ENCODE data around the gene ZNF575. TPM values are rescaled to one million over a fixed set of nuclear protein-coding genes. Genes with fewer than 3 reads are reported as not detected.
"Not testable (repeated sequence)": the region's sequence is repeated elsewhere in the genome, so short reads cannot be mapped to it uniquely, and the experiment has no call there.

The ZNF575 gene
- total RNA-seq, 1 experiment from 2014 or later, result 6.5 TPM

DNA sequence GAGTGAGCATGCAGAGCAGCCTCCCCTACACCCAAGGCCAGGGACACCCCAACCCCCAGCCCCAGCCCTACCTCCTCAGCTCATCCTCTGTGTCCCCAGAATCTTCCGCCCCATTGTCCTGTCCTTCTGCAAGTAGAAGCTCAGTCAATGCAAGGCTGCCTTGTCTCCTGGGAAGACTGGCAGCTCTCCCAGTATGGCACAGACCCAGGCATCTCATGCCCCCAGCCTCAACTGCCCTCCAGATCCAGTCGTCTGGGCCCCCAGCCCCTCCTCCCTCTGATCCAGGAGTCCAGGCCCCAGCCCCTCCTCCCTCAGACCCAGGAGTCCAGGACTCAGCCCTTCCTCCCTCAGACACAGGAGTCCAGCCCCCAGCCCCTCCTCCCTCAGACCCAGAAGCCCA lies 13.0 kb downstream of the ZNF575 start:
- Histone ChIP-seq H4K20me1 (ENCODE audit: insufficient read depth) (no peaks in the 10 kb centered on the region), H3K36me3 (ENCODE audit: low read depth) (no peaks in the 10 kb centered on the region), H3K9me2 (ENCODE audit: insufficient read depth) (no peaks in the 10 kb centered on the region), H3K4me1 (replicated peaks; ENCODE audit: insufficient read depth) (no peaks in the 10 kb centered on the region), H3F3A (ENCODE audit: insufficient read depth, low read depth) (no peaks in the 10 kb centered on the region), H3K27ac (no peak overlapping the region), H3K4me3 (no peak overlapping the region), H3K79me2 (ENCODE audit: low read depth) (no peaks in the 10 kb centered on the region), H3K4me2 (no peak overlapping the region), H2AFZ (no peak overlapping the region), H3K9me3 (ENCODE audit: insufficient read depth, low read depth) (no peaks in the 10 kb centered on the region), H3K27me3 (ENCODE audit: insufficient read depth, low read depth) (no peaks in the 10 kb centered on the region)
- CTCF ChIA-PET, result no interaction called here
- TF ChIP-seq CTCF (conservative IDR thresholded peaks at IDR 0.05), result no peak
- no peak for TF ChIP-seq EZH2 (IDR thresholded peaks at IDR 0.05; ENCODE audit: low read depth)
- intact Hi-C loops (cut with micrococcal nuclease; ENCODE audit: unreplicated experiment), result no loop called here
- no TSS peak for BruUV-seq (replicated peaks)
- POLR2A ChIA-PET (ENCODE audit: unreplicated experiment), result no interaction called here
- DNase-seq, result no peak

- ChIA-PET CTCF (no interaction called here), POLR2A (ENCODE audit: unreplicated experiment) (no interaction called here)
- intact Hi-C loops (cut with micrococcal nuclease; ENCODE audit: unreplicated experiment), result no loop called here
- Histone ChIP-seq H3K4me1 (replicated peaks; ENCODE audit: insufficient read depth) (no peaks in the 10 kb centered on the region), H3K27me3 (ENCODE audit: insufficient read depth, low read depth) (no peaks in the 10 kb centered on the region), H3K4me2 (no peak overlapping the region), H3K27ac (no peak overlapping the region), H2AFZ (no peak overlapping the region), H3K79me2 (ENCODE audit: low read depth) (no peaks in the 10 kb centered on the region), H3K9me3 (ENCODE audit: insufficient read depth, low read depth) (no peaks in the 10 kb centered on the region), H3K9me2 (ENCODE audit: insufficient read depth) (no peaks in the 10 kb centered on the region), H4K20me1 (ENCODE audit: insufficient read depth) (no peaks in the 10 kb centered on the region), H3K4me3 (no peak overlapping the region), H3K36me3 (ENCODE audit: low read depth) (no peaks in the 10 kb centered on the region), H3F3A (ENCODE audit: insufficient read depth, low read depth) (no peaks in the 10 kb centered on the region)
- TF ChIP-seq EZH2 (IDR thresholded peaks at IDR 0.05; ENCODE audit: low read depth) (no peak), CTCF (conservative IDR thresholded peaks at IDR 0.05) (no peak)
- DNase-seq, result no peak
- no TSS peak for BruUV-seq (replicated peaks)
Observed at GRCh38 chr19:43546581-43546980, 13.6 kb downstream of the ZNF575 start.

DNA sequence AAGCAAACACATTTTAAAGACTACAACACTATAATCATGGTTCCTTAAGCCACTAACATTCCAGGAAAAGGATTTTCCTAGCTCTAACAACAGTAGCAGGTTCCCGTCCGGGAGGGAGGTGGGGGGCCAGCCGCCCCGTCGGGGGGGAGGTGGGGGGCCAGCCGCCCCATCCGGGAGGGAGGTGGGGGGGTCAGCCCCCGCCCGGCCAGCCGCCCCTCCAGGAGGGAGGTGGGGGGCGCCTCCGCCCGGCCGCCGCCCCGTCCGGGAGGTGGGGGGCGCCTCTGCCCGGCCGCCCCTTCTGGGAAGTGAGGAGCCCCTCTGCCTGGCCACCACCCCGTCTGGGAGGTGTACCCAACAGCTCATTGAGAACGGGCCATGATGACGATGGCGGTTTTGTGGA lies 14.9 kb downstream of the ZNF575 start:
- H3K79me2 ChIP-seq (ENCODE audit: low read depth); H4K20me1 ChIP-seq (ENCODE audit: insufficient read depth); H3K4me2 ChIP-seq; H3K27me3 ChIP-seq (ENCODE audit: insufficient read depth, low read depth); H3F3A ChIP-seq (ENCODE audit: insufficient read depth, low read depth); intact Hi-C loops (cut with micrococcal nuclease; ENCODE audit: unreplicated experiment); CTCF ChIA-PET; H3K4me1 ChIP-seq (replicated peaks; ENCODE audit: insufficient read depth); H3K27ac ChIP-seq; H2AFZ ChIP-seq; H3K9me3 ChIP-seq (ENCODE audit: insufficient read depth, low read depth); DNase-seq; H3K9me2 ChIP-seq (ENCODE audit: insufficient read depth); BruUV-seq (replicated peaks); H3K36me3 ChIP-seq (ENCODE audit: low read depth); POLR2A ChIA-PET (ENCODE audit: unreplicated experiment); H3K4me3 ChIP-seq: not testable (repeated sequence)

- Histone ChIP-seq H3K79me2 (ENCODE audit: low read depth) (no peaks in the 10 kb centered on the region), H3K4me3 (no peak overlapping the region), H3K4me2 (no peak overlapping the region), H3K4me1 (replicated peaks; ENCODE audit: insufficient read depth) (no peaks in the 10 kb centered on the region), H3K27ac (no peak overlapping the region), H2AFZ (no peak overlapping the region), H3K9me2 (ENCODE audit: insufficient read depth) (no peaks in the 10 kb centered on the region), H4K20me1 (ENCODE audit: insufficient read depth) (no peaks in the 10 kb centered on the region), H3K27me3 (ENCODE audit: insufficient read depth, low read depth) (no peaks in the 10 kb centered on the region), H3K9me3 (ENCODE audit: insufficient read depth, low read depth) (no peaks in the 10 kb centered on the region), H3K36me3 (ENCODE audit: low read depth) (no peaks in the 10 kb centered on the region), H3F3A (ENCODE audit: insufficient read depth, low read depth) (no peaks in the 10 kb centered on the region)
- CTCF ChIA-PET, result no interaction called here
- no peak for DNase-seq
- TF ChIP-seq EZH2 (IDR thresholded peaks at IDR 0.05; ENCODE audit: low read depth) (no peak), CTCF (conservative IDR thresholded peaks at IDR 0.05) (no peak)
- intact Hi-C loops (cut with micrococcal nuclease; ENCODE audit: unreplicated experiment), result no loop called here
- no TSS peak for BruUV-seq (replicated peaks)
- POLR2A ChIA-PET (ENCODE audit: unreplicated experiment), result no interaction called here
Observed at GRCh38 chr19:43548706-43549105, 15.7 kb downstream of the ZNF575 start.
